ENCODE results near the gene ACTG1. TPM values are rescaled to one million over a fixed set of nuclear protein-coding genes. Genes with fewer than 3 reads are reported as not detected.
A peak's percentile ranks its signal among the peaks of the same experiment; 100 is the strongest.

The ACTG1 gene
- total RNA-seq, 1 donor from 2014 or later: 3,623 TPM

DNA sequence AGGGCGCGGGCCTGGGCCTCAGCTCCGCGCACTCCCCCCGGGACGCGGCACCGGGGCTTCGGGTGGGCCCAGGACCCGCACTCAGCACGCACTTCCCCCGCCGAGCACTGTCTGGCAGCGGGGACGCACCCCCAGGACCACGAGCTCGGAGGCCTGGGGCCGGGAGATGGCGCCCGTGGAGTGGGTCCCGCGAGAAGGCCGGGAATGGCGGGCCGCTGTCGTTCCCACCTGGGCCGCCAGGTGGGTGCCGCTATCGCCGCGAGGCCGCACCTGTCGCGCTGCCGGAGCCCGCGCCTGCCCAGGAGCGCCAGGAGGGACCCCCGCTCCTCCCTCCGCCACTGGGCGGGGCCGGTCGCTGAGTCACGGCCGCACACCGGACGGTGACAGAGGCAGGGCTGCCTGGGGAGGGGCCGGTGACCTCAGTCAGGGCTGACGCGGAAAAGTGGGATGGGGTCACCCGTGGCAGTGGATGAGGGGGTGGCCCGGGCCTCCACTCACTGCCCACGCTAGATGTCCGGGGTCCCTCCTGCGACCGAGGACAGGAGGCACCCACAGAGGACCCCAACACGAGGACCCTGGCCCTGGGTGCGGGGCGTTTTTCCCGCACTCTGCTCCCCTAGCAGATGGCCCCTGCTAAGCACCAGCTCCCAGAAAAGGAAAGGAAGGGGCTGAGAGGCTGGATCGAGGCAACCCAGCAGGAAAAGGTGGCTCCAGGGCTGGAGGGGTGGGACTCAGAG is 6.9 kb upstream of the ACTG1 start:
- FAIRE-seq: no peak

DNA sequence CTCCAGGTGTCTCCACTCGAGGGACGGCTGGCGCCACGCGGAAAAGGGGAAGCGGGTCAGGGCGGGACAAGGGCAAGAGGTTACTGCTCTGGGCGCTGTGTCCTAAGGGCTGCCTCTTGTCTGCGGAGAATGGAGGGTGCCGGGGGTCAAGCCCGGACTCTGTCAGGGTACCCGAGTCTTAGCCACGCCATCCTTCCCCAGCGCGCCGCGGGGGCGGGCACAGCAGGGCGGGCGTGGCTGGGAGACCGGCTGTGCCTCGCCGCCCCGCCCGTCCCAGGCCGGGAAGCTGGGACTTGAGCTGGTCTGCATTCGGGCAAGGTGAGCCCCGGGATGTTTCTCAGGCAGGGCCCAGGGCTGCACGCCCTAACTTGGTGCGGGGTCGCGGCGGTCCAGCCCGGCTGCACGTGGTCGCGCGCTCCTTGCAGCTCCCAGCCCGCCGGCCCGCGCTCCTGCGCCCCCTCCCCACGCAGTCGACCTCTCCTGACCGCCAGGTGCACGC is 6.2 kb upstream of the ACTG1 start:
- TF ChIP-seq, protein P1, sequence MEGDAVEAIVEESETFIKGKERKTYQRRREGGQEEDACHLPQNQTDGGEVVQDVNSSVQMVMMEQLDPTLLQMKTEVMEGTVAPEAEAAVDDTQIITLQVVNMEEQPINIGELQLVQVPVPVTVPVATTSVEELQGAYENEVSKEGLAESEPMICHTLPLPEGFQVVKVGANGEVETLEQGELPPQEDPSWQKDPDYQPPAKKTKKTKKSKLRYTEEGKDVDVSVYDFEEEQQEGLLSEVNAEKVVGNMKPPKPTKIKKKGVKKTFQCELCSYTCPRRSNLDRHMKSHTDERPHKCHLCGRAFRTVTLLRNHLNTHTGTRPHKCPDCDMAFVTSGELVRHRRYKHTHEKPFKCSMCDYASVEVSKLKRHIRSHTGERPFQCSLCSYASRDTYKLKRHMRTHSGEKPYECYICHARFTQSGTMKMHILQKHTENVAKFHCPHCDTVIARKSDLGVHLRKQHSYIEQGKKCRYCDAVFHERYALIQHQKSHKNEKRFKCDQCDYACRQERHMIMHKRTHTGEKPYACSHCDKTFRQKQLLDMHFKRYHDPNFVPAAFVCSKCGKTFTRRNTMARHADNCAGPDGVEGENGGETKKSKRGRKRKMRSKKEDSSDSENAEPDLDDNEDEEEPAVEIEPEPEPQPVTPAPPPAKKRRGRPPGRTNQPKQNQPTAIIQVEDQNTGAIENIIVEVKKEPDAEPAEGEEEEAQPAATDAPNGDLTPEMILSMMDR (IDR thresholded peaks at IDR 0.05; ENCODE audit: insufficient read depth, low read length, severe bottlenecking): no peak
- Histone ChIP-seq H3K36me3 (ENCODE audit: control insufficient read depth, insufficient read depth, low read length) (peaks cover 2% of the 10 kb centered on the region), H3K27me3 (ENCODE audit: control insufficient read depth, insufficient read depth, low read length) (no peaks in the 10 kb centered on the region), H3K4me3 (ENCODE audit: low read depth, low read length) (peak overlapping the region; percentile 45)
- peak; percentile 35 for DNase-seq (ENCODE audit: low read depth)
- FAIRE-seq: no peak

More for the DNA sequence above, 6.9 kb upstream of the ACTG1 start:
- Histone ChIP-seq H3K4me3 (ENCODE audit: low read depth, low read length) (peak overlapping the region; percentile 45), H3K36me3 (ENCODE audit: control insufficient read depth, insufficient read depth, low read length) (peaks cover 2% of the 10 kb centered on the region), H3K27me3 (ENCODE audit: control insufficient read depth, insufficient read depth, low read length) (no peaks in the 10 kb centered on the region)
- TF ChIP-seq, protein P1 (IDR thresholded peaks at IDR 0.05; ENCODE audit: insufficient read depth, low read length, severe bottlenecking): peak; percentile 79
- DNase-seq (ENCODE audit: low read depth): peak; percentile 31

DNA sequence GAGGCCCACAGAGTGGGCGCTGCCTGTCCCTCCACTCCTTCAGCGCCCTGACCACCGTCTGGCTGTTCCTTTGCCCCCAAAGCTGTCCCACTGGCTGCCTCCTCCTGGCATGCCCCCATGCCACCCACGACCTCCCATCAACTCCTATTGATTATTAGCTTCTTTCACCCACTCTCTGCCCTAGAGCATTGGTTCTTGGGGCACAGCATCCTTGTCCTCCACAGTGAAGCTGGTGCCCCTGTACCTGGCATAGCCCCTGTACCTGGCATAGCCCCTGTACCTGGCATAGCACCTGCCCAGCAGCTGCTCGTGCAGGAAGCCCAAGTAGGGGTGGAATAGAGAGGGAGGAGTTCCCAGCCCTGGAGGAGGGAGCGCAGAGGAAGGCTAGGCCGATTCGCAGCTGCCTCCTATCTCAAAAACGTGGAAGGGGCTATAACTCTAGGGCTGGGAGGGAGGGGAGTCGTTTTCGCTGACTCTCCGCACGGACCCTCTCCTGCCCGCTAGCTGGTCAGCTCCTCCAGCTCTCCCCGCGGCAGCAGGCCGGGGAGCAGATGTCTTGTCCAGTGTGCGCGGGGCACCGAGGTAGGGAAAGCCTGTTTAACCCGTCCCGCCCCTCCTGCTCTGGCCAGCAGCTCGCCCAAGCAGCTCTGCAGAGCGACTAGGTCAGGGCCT is 5.7 kb upstream of the ACTG1 start:
- DNase-seq (ENCODE audit: low read depth): no peak
- Histone ChIP-seq H3K27me3 (ENCODE audit: control insufficient read depth, insufficient read depth, low read length) (no peaks in the 10 kb centered on the region), H3K36me3 (ENCODE audit: control insufficient read depth, insufficient read depth, low read length) (peaks cover 2% of the 10 kb centered on the region), H3K4me3 (ENCODE audit: low read depth, low read length) (peak overlapping the region; percentile 45)
- FAIRE-seq: no peak
- TF ChIP-seq, protein P1 (IDR thresholded peaks at IDR 0.05; ENCODE audit: insufficient read depth, low read length, severe bottlenecking): no peak

DNA sequence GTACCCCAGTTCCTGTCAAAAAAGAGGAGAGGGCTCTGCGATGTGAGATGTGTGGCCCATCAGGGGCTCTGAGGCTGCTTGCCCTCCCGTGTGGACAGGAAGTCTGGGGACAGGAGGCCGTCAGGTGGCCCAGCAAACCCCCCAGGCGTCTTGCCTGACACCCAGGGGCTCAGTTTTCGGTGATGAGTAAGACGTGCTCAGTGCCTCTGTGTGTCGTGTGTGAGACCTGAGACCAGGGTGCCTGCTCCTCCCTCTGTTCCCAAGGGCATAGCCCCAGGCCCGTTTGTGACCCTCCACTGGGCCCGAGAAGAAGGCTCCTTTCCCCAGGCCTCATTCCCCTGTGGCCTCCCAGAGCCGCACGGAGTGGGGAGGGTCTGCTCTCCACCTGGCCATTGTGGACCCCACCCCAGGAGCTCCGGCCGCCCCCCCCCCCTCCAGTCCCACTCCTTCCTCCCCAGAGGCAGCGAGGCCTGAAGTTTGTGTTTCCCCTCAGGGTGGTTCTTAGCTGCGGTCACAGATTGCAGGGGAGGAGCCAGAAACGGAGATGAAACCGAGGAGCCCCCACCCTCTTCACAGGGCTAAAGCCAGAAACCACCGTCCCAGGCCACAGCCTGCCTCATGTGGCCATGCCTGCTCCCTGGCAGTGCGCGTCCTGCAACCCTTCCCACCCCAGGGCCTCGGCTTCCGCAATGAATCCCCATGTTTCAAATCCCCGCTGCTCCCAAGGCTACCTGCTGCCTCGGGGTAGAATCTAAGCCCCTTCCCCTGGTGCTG is 4.9 kb upstream of the ACTG1 start:
- TF ChIP-seq, protein P1 (IDR thresholded peaks at IDR 0.05; ENCODE audit: insufficient read depth, low read length, severe bottlenecking): no peak
- peaks cover 2% of the 10 kb centered on the region for H3K36me3 ChIP-seq (ENCODE audit: control insufficient read depth, insufficient read depth, low read length)
- no peak overlapping the region for H3K4me3 ChIP-seq (ENCODE audit: low read depth, low read length)
- H3K27me3 ChIP-seq (ENCODE audit: control insufficient read depth, insufficient read depth, low read length): no peaks in the 10 kb centered on the region
- DNase-seq (ENCODE audit: low read depth): no peak
- no peak for FAIRE-seq

DNA sequence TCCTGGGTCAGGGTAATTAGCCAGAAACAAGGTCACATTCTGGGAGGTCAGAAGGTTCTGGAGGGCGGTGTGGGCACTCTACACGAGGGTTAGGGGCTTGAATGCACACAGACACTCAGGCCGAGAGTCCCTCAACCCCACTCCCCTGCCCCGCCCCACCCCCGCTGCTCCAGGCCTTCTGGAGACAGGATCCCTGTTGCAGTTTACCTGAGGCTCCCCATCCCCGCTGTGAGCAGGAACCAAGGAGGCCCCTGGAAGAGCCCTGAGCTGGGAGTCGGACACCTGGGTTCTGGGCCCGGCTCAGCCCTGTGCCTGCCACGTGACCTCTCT is 4.4 kb upstream of the ACTG1 start:
- no peak for DNase-seq (ENCODE audit: low read depth)
- TF ChIP-seq, protein P1 (IDR thresholded peaks at IDR 0.05; ENCODE audit: insufficient read depth, low read length, severe bottlenecking): no peak
- no peaks in the 10 kb centered on the region for H3K27me3 ChIP-seq (ENCODE audit: control insufficient read depth, insufficient read depth, low read length)
- FAIRE-seq: no peak
- H3K36me3 ChIP-seq (ENCODE audit: control insufficient read depth, insufficient read depth, low read length): peaks cover 5% of the 10 kb centered on the region
- H3K4me3 ChIP-seq (ENCODE audit: low read depth, low read length): no peak overlapping the region
